Adipose tissue (tissue), 3 donors: Measurements from ENCODE around the gene MYO1D. TPM values are rescaled to one million over a fixed set of nuclear protein-coding genes. Genes with fewer than 3 reads are reported as not detected.
"Not testable (repeated sequence)": the region's sequence is repeated elsewhere in the genome, so short reads cannot be mapped to it uniquely, and the experiment has no call there.

Source experiments
- H3K27ac ChIP-seq: one replicate; pipeline ENCODE4 v1.5.1; 2013; ENCODE audit warnings: low read depth, low read length
- WGBS, 3 donors: extraction: QIAGEN DNeasy Blood & Tissue Kit; methylation state at CpG; one replicate each; pipeline ENCODE4 v1.1.7; 2013; 5-methylcytosine and 5-hydroxymethylcytosine counted together
- polyA plus RNA-seq, 3 donors: library from polyadenylated mRNA; stranded (reverse); fragments of 200-250 nt; gene quantifications; one replicate each; pipeline ENCODE4 v1.2.3, GENCODE V29; 2013
- donor health status: healthy with polysubstance abuse.
- donor health status: Bipolar disorder and iron deficiency.
- donor health status: healthy.

MYO1D gene
- polyA plus RNA-seq, 3 donors = 8.5 to 11.6 (median 11.4) TPM

DNA sequence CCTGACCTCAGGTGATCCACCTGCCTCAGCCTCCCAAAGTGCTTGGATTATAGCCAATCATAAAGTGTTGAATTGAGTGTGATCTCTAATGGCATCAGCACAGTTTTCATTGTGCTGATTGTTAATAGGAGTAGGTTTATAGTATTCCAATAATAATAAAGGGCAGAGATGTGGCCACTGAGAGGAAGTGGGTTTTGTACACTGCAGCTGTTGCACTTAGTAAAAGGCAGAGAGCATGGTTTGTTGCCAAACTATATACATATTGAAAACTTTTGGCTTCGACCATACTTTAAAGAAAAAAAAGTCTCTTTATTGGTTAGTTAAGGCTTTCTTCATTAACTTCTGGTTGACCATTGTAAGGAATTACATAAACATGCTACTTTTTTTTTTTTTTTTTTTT, 204.2 kb downstream of the MYO1D start:
- WGBS, 3 donors = 16 to 77% (median 35%) methylated on average over 1 of the region's 1 CpG
- H3K27ac ChIP-seq = no peak overlapping the region

DNA sequence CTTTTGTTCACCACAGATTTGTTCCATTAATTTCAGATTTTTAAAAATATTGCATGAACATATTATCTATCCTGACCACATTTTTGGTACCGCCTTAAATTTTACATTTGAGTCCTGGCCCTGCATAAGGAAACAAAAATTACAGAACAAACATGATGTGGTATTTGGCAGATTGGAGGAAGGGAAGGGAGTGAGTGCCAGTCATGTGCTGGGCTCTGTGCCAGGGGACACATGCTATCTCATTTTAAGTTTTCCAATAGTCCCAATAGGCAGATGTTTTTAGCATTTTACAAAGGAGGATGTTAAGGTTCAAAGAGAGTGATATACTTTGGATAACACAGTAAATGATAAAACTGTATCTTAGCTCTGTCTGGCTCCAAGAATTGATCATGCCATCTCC, 205.0 kb downstream of the MYO1D start:
- WGBS, 3 donors = 43 to 75% (median 55%) methylated on average over 1 of the region's 1 CpG
- no peak overlapping the region for H3K27ac ChIP-seq

DNA sequence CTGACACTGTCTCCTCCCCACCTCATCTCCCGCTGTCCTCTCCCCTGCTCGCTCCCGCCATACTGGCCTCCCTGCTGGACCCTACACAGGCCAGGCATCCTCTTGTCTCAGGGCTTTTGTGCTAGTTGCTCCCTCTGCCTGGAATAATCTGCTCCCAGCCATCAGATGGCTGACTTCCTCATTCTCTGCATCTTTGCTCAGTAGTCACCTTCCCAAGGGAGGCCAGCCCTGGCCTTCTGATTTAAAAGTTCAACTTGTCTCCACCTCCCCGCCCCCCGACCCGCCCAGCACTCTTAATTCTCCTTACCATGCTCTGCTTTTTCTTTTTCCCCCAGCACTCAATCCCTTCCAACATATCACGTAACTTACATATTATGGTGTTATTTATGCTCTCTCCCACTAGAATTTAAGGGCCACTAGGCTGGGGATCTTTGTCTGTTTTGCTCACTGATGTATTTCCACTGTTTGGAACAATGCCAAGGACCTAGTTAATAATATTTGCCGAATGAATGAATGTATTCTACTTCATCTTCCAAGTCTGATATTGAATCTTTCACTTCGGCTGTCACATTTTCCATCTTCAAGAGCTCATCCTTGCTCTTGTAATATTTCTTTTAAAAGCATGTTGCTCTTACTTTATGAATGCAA, 211.9 kb downstream of the MYO1D start:
- H3K27ac ChIP-seq = no peak overlapping the region
- 83 to 90% (median 86%) methylated on average over 9 of the region's 9 CpGs for WGBS, 3 donors

DNA sequence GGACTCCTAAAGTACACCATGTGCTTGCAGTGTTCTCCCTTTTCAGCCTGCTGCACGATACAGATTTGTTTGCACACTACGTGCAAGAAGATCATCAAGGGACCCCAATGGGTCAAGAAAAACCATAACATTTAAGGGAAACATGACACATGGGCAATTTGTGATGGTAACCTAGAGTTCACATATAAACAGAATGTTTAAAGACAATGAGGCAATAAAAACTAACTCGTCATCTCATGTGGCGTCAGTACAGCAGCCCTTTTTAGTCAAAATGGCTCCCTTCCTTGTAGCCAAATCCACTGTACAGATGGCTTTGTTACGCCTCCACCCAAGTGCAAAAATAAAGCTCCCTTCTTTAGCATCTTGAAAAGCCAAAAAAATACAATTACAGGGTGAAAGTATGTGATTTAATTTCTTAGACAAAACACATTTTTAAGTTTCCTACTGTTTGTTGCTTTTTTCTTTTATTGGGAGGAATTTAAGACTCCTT, 216.4 kb downstream of the MYO1D start:
- 74 to 88% (median 81%) methylated on average over 5 of the region's 5 CpGs for WGBS, 3 donors
- no peak overlapping the region for H3K27ac ChIP-seq

DNA sequence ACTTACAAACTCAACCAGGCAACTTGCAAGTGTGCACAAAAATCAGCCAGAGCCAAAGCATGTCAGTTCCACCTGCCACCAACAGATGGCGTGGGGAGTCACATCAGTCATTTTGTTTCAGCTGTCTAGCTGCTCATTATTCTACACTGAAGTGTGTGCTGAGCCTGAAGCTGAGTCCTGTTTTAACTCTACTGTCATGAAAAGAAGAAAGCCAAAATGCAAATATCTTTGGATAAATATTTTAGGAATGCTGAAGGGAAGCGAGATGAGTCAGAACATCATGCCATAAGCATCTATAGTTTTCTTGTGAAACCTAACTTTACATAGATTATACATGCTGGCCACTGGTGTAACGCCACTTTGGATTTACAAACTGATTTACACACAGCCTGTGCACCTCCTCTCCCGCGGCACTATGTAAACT, 217.5 kb downstream of the MYO1D start:
- H3K27ac ChIP-seq = no peak overlapping the region
- 13 to 34% (median 25%) methylated on average over 5 of the region's 5 CpGs for WGBS, 3 donors

GRCh38 chr17:32658470-32659418, 218.2 kb downstream of the MYO1D start:
- H3K27ac ChIP-seq = no peak overlapping the region
- WGBS, 3 donors = 65 to 69% (median 68%) methylated on average over 23 of the region's 23 CpGs

GRCh38 chr17:32656886-32657285, 220.0 kb downstream of the MYO1D start:
- WGBS, 3 donors = 61 to 72% (median 71%) methylated on average over 1 of the region's 1 CpG
- H3K27ac ChIP-seq = no peak overlapping the region

- no peak overlapping the region for H3K27ac ChIP-seq
- WGBS, 3 donors = 63 to 91% (median 63%) methylated on average over 3 of the region's 3 CpGs
Observed at GRCh38 chr17:32654324-32654723, 222.6 kb downstream of the MYO1D start.

DNA sequence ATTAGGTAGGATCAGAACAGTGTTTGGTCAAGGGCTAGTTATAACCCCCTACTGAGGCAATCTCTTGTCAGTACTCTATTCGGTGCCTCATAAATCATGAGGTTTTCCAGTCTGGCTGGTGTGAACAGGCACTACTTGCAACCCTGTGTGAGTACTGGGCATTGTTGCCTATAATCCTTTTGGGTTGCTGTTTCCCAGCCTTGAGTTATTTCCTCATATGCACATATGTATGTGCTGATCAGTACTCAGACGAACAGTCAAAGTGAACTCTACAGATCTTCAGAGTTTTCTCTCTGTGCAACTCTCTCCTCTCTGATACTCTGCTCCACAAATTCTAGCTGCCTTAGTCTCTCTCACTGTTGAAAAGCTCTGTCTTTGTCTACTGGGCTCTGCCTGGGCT, 225.8 kb downstream of the MYO1D start:
- 91 to 100% (median 95%) methylated on average over 2 of the region's 2 CpGs for WGBS, 3 donors
- H3K27ac ChIP-seq = no peak overlapping the region

DNA sequence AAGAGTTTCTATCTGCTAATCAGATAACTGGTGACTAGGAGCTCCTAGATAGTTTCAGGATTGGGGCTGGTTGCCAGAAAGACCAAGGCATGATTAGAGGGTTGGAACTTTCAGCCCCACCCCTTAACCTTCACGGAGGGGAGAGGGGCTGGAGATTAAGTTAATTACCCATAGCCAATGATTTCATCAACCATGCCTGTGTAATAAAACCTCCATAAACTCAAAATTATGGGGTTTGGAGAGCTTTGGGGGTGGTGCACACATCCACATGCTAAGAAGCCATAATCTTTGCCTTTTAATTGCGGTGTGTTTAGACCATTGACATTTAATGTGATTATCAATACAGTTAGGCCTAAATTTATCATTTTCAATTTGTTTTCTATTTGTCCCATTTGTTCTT, 228.5 kb downstream of the MYO1D start:
- H3K27ac ChIP-seq = no peak overlapping the region
- WGBS, 3 donors = 81 to 91% (median 90%) methylated on average over 2 of the region's 2 CpGs

- no peak overlapping the region for H3K27ac ChIP-seq
- 98 to 100% (median 98%) methylated on average over 2 of the region's 2 CpGs for WGBS, 3 donors
Observed at GRCh38 chr17:32646941-32647340, 230.0 kb downstream of the MYO1D start.

- H3K27ac ChIP-seq = not testable (repeated sequence)
- 95 to 98% (median 97%) methylated on average over 2 of the region's 2 CpGs for WGBS, 3 donors
Observed at GRCh38 chr17:32641514-32641913, 235.4 kb downstream of the MYO1D start.

DNA sequence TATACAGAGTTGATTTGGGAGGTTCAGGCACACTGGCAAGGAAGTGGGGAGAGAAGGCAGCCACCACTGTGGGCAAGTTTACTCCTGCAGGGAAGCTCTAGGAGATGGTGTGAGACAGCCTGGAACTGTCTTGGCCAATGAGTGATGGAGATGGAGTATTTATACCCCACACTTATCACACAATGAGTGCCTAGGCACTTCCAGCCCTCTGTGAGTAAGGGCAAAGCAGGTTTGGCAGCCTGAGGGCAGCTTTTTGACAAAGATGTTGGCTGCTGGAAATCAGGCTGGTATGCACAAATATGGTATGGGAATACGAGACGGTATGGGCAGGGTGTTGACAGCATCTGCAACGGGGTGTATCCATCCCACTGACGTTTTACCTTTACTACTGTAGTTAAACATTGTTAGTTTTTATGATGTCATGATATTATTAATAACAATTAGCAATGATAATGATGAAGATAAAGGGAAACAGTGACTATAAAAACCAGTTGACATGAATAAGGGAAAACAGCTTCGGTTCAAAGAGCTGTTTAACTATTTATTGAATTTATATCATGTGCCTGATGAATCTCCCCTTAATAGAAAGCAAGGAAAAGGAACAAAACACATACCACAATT, 240.2 kb downstream of the MYO1D start:
- WGBS, 3 donors = 80 to 88% (median 86%) methylated on average over 5 of the region's 5 CpGs
- no peak overlapping the region for H3K27ac ChIP-seq

- no peak overlapping the region for H3K27ac ChIP-seq
- 68 to 90% (median 75%) methylated on average over 3 of the region's 3 CpGs for WGBS, 3 donors
Observed at GRCh38 chr17:32634167-32634566, 242.8 kb downstream of the MYO1D start.

GRCh38 chr17:32631341-32632096, 245.4 kb downstream of the MYO1D start:
- WGBS, 3 donors = 66 to 80% (median 72%) methylated on average over 6 of the region's 6 CpGs
- H3K27ac ChIP-seq = no peak overlapping the region

DNA sequence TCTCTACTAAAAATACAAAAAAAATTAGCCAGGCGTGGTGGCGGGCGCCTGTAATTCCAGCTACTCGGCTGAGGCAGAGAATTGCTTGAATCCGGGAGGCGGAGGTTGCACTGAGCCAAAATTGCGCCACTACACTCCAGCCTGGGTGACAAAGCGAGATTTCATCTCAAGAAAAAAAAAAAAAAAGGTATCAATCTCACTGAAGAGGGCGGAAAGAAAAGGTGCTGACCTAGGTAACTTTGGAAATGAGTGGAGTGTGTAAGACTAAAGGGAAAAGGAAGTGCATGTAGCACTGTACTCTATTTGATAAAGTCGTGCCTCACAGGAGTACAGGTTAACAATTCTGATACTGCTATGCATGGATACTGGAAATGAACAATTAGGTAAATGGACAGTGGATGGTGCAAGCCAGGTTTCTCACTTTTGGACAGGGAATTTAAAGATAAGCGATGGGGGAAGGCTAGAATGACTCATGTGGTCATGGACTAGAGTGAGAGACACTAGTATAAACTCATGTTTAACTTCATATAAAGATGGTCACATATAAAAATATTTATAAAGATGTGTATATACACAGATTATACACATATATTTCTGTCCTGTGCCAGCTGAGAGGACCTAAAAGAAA, 247.2 kb downstream of the MYO1D start:
- WGBS, 3 donors = 92 to 95% (median 93%) methylated on average over 11 of the region's 11 CpGs
- H3K27ac ChIP-seq = no peak overlapping the region

GRCh38 chr17:32628271-32629044, 248.5 kb downstream of the MYO1D start:
- no peak overlapping the region for H3K27ac ChIP-seq
- WGBS, 3 donors = 68 to 81% (median 78%) methylated on average over 4 of the region's 4 CpGs
